Endothelial cell of umbilical vein (primary cell): ENCODE results near the gene PRKAA1. TPM values are rescaled to one million over a fixed set of nuclear protein-coding genes. Genes with fewer than 3 reads are reported as not detected.
"Not testable (repeated sequence)": the region's sequence is repeated elsewhere in the genome, so short reads cannot be mapped to it uniquely, and the experiment has no call there.

ENCODE experiments used
- BruUV-seq: library from RNA; stranded (reverse); fragments of 400-500 nt; replicated peaks from 2 replicates; lab custom pipeline; 2021; lab: Mats Ljungman, UMichigan
- CTCF ChIA-PET: fragments of 300-600, 350-600 bp; sonication (Branson Sonifier 250); formaldehyde crosslinking; loops from one replicate; lab custom pipeline; 2021; ENCODE audit warnings: antibody characterized with exemption, inconsistent platforms; lab: Charles Lee
- POLR2A ChIA-PET: fragments of 300-600, 350-600 bp; sonication (Branson Sonifier 250); formaldehyde crosslinking; loops from one replicate; lab custom pipeline; 2021; ENCODE audit warnings: antibody characterized with exemption, inconsistent platforms; lab: Charles Lee
- DNase-seq: peaks from one replicate; pipeline ENCODE4 v3.0.0-alpha.2; 2011; ENCODE audit warnings: low read depth, low spot score
- FAIRE-seq: peaks from 2 replicates; lab custom pipeline; 2011; peaks lifted over from hg19 to GRCh38; lab: Jason Lieb, UNC
- H2AFZ ChIP-seq: 2 replicates; pipeline ENCODE4 v1.6.0; 2012; ENCODE audit warnings: low read depth, low read length, control low read depth, inconsistent platforms
- H3K27ac ChIP-seq: 2 replicates; pipeline ENCODE4 v1.5.1; 2011; ENCODE audit warnings: low read depth, mild to moderate bottlenecking, control low read depth, low read length, moderate library complexity; ENCODE audit not compliant: insufficient read depth
- H3K27me3 ChIP-seq, 2 experiments: 2 replicates each; pipeline versions ENCODE4 v1.6.0 to v1.6.1; 2011; ENCODE audit warnings: low read length in 2 of 2, mixed read lengths in 1 of 2; ENCODE audit not compliant: control insufficient read depth in 2 of 2, insufficient read depth in 2 of 2
- H3K36me3 ChIP-seq, 2 experiments: 2 replicates in 1 of 2; 3 replicates in 1 of 2; pipeline ENCODE4 v1.5.1; 2011; ENCODE audit warnings: low read length in 2 of 2, mild to moderate bottlenecking in 1 of 2, moderate library complexity in 1 of 2; ENCODE audit not compliant: control insufficient read depth in 2 of 2, insufficient read depth in 2 of 2; ENCODE audit errors: extremely low read depth in 1 of 2
- H3K4me1 ChIP-seq: 3 replicates; pipeline ENCODE4 v1.5.1; 2011; ENCODE audit warnings: mild to moderate bottlenecking, low read length; ENCODE audit not compliant: control insufficient read depth, insufficient read depth; ENCODE audit errors: extremely low read depth
- H3K4me2 ChIP-seq: 2 replicates; pipeline ENCODE4 v1.6.1; 2011; ENCODE audit warnings: low read length, control low read depth, mixed read lengths; ENCODE audit not compliant: insufficient read depth
- H3K4me3 ChIP-seq, 3 experiments: fragments of 200-600 bp in 1 of 3; sonication (generic), shearing (Covaris generic) in 1 of 3; replicated peaks in 1 of 3; 2 replicates each; pipeline ENCODE4 v1.5.1; 2011 to 2016; ENCODE audit warnings: control low read depth in 3 of 3, low read length in 3 of 3, mild to moderate bottlenecking in 2 of 3, inconsistent platforms in 1 of 3, low read depth in 1 of 3, moderate library complexity in 1 of 3; ENCODE audit not compliant: insufficient read depth in 1 of 3
- H3K79me2 ChIP-seq: 2 replicates; pipeline ENCODE4 v1.6.0; 2012; ENCODE audit warnings: low read length, inconsistent platforms; ENCODE audit not compliant: control insufficient read depth, insufficient read depth
- H3K9ac ChIP-seq: replicated peaks from 2 replicates; pipeline ENCODE3; 2011; ENCODE audit warnings: low read length, control low read depth; ENCODE audit not compliant: insufficient read depth; ENCODE audit errors: extremely low read depth
- H3K9me1 ChIP-seq: replicated peaks from 3 replicates; pipeline ENCODE4 v1.6.0; 2011; ENCODE audit warnings: mild to moderate bottlenecking, low read length; ENCODE audit not compliant: control insufficient read depth, insufficient read depth; ENCODE audit errors: extremely low read depth
- H3K9me3 ChIP-seq: replicated peaks from 2 replicates; pipeline ENCODE4 v1.5.1; 2012; ENCODE audit warnings: low read length, inconsistent platforms; ENCODE audit not compliant: control insufficient read depth, insufficient read depth
- H4K20me1 ChIP-seq: replicated peaks from 2 replicates; pipeline ENCODE3; 2011; ENCODE audit warnings: mild to moderate bottlenecking, low read length; ENCODE audit not compliant: control insufficient read depth, insufficient read depth; ENCODE audit errors: extremely low read depth
- FOS ChIP-seq: IDR thresholded peaks from 2 replicates; pipeline ENCODE4 v1.6.1; 2011; ENCODE audit warnings: mild to moderate bottlenecking, low read length, moderate library complexity, borderline replicate concordance; ENCODE audit not compliant: insufficient read depth
- GATA2 ChIP-seq: IDR thresholded peaks from 2 replicates; pipeline ENCODE4 v1.7.0; 2011; ENCODE audit warnings: low read depth, mild to moderate bottlenecking, moderate library complexity, mixed read lengths, low read length; ENCODE audit not compliant: insufficient read length, insufficient read depth
- POLR2AphosphoS5 ChIP-seq: IDR thresholded peaks from 2 replicates; pipeline ENCODE4 v1.6.1; 2012; ENCODE audit warnings: low read depth, mild to moderate bottlenecking, control low read depth, low read length, moderate library complexity; ENCODE audit not compliant: insufficient read depth
- dilution Hi-C: fragments of 300-500 bp; cut with MboI; formaldehyde crosslinking; loops from one replicate; pipeline ENCODE4 v1.15.0; 2019; ENCODE audit warnings: low sequenced_read_pairs; ENCODE audit not compliant: extremely low pct_ligation_motif_present
- intact Hi-C: fragments of 100-400 bp; cut with micrococcal nuclease; formaldehyde crosslinking; loops from one replicate; pipeline ENCODE4 v1.10.0; 2022
- polyA plus RNA-seq, 4 experiments: library from polyadenylated mRNA; depleted of rRNA in 3 of 4; stranded (reverse) in 3 of 4; unstranded in 1 of 4; fragments of >200 nt; gene quantifications; 2 replicates each; pipeline versions ENCODE4 v1.2.1 to v1.2.3, GENCODE V29; 2011 to 2012; ENCODE audit warnings: missing spikeins in 1 of 4
- total RNA-seq: library from RNA; stranded (reverse); gene quantifications from 2 replicates; pipeline ENCODE4 v1.2.3, GENCODE V29; 2021

PRKAA1 gene
- total and polyA plus RNA-seq, 2 donors (not counting 3 experiments of a cell fraction or from before 2014, with no cell fraction given) = 37.0 to 83.5 TPM

DNA sequence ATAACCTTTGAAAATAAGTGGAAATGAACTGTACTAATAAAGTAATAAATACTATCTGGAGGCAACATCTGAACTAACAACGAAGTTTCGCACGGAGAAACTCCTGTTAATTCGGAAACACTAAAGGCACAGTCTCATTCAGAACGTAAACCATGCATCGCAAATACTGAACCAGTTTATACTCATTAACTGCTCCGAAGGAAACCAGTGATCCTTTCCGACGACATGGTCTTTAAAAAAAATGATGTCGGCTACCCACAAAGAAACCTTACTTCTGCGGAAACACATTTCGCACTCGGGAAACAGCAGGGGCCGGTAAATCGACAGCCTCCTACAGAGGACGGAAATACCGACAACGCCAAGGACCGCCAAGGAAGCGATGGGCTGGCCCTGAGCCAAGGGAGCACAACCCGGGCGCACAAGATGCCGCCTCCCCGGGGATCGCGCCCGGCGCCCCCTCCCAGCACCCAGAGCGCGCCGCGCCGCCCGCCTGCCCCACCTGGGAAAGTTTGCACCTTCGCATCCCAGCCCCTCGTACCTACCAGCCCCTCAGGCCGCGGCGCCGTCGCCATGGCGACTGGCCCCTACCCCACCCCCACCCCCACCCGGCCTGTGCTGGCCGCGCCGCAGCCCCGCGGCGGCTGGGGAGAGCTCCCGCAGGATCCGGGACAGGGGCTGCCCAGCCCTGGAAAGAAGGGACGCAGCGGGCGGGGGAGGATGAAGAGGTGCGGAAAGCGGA lies 732 bp downstream of the PRKAA1 start:
- Histone ChIP-seq H3K4me3 (peak overlapping the region; percentile 38 to 96 (median 80)), H3K27ac (peak overlapping the region; percentile 93), H4K20me1 (no peaks in the 10 kb centered on the region), H3K4me2 (peak overlapping the region; percentile 84), H3K27me3 (no peaks in the 10 kb centered on the region), H3K9ac (peak overlapping the region; percentile 96), H3K36me3 (no peaks in the 10 kb centered on the region), H3K9me3 (no peaks in the 10 kb centered on the region), H2AFZ (peak overlapping the region; percentile 93), H3K79me2 (peaks cover 51% of the 10 kb centered on the region), H3K4me1 (peaks cover 19% of the 10 kb centered on the region), H3K9me1 (no peaks in the 10 kb centered on the region)
- POLR2A ChIA-PET = interaction anchor here (0.7 to 1.0 kb wide), 2 partner anchors 24 to 34 kb away, joined by 3 read pairs; no protein-coding TSS in a partner anchor
- intact Hi-C loops = loop anchor here (1.0 to 2.0 kb wide), 4 partner anchors 8 to 42 kb away; partner anchors contain the start of genes RPL37 and TTC33
- FAIRE-seq (peak; percentile 47), DNase-seq (peak; percentile 83)
- TF ChIP-seq GATA2 = no peak
- peak; percentile 22 for TF ChIP-seq POLR2AphosphoS5
- BruUV-seq = no TSS peak
- dilution Hi-C loops = no loop called here
- CTCF ChIA-PET = interaction anchor here (1.0 to 1.5 kb wide), 4 partner anchors 10 to 37 kb away, joined by 3 to 7 read pairs (median 6); no protein-coding TSS in a partner anchor

DNA sequence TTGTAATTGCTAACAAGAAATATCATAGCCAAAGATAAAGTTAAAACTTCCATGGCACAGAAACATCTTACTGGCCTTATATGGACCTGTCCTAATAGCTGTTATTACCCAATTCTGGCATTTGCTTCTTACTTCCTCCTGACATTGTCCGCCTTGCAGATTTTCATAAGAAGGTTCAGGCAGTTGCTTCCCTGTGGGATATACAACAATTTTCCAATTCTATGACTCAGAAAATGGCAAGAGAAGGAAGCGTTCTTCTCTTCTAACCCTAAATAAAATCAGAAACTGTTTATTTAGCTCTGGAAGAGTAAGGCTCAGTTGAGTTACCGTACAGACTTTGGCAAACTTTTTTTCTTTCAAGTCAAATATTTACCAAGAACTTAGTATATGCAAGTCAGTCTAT lies 1.7 kb downstream of the PRKAA1 start:
- peak overlapping the region; percentile 84 for H3K4me2 ChIP-seq
- no TSS peak for BruUV-seq
- no peak for TF ChIP-seq GATA2
- peak; percentile 8 for TF ChIP-seq FOS
- peak overlapping the region; percentile 38 to 96 (median 80) for H3K4me3 ChIP-seq
- H3K27ac ChIP-seq = peak overlapping the region; percentile 93
- FAIRE-seq = peak; percentile 21
- peaks cover 24% of the 10 kb centered on the region for H3K4me1 ChIP-seq
- DNase-seq = peak; percentile 52
- peaks cover 61% of the 10 kb centered on the region for H3K79me2 ChIP-seq
- no peaks in the 10 kb centered on the region for H3K27me3 ChIP-seq
- H2AFZ ChIP-seq = no peak overlapping the region
- H4K20me1 ChIP-seq = peaks cover 5% of the 10 kb centered on the region
- ChIA-PET CTCF (interaction anchor here (1.0 kb wide), 1 partner anchor 36 kb away, joined by 3 read pairs; no protein-coding TSS in a partner anchor), POLR2A (interaction anchor here (1.0 kb wide), 1 partner anchor 35 kb away, joined by 3 read pairs; no protein-coding TSS in a partner anchor)
- no peaks in the 10 kb centered on the region for H3K36me3 ChIP-seq
- intact Hi-C loops = loop anchor here (2.0 kb wide), 1 partner anchor 22 kb away; no protein-coding TSS in a partner anchor
- H3K9me1 ChIP-seq = no peaks in the 10 kb centered on the region
- peak overlapping the region; percentile 96 for H3K9ac ChIP-seq
- dilution Hi-C loops = no loop called here
- H3K9me3 ChIP-seq = no peaks in the 10 kb centered on the region

DNA sequence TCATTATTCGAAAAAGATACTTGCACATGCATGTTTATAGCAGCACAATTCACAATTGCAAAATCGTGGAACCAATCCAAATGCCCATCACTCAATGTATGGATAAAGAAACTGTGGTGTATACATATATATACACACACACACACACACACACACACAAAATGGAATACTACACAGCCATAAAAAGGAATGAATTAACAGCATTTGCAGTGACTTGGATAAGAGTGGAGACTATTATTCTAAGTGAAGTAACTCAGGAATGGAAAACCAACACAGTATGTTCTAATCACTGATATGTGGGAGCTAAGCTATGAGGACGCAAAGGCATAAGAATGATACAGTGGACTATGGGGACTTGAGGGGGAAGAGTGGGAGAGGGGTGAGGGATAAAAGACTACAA lies 3.3 kb downstream of the PRKAA1 start:
- H3K4me2 ChIP-seq, H3K9me3 ChIP-seq, DNase-seq, POLR2A ChIA-PET, H3K36me3 ChIP-seq, H3K9me1 ChIP-seq, intact Hi-C loops, BruUV-seq, H2AFZ ChIP-seq, dilution Hi-C loops, H3K9ac ChIP-seq, H3K27ac ChIP-seq, H3K27me3 ChIP-seq, FAIRE-seq, CTCF ChIA-PET, H3K4me3 ChIP-seq: not testable (repeated sequence)
- H4K20me1 ChIP-seq = peaks cover 11% of the 10 kb centered on the region
- H3K4me1 ChIP-seq = peaks cover 23% of the 10 kb centered on the region
- peaks cover 77% of the 10 kb centered on the region for H3K79me2 ChIP-seq
